GM19043 (cell line): Measurements from ENCODE around the gene TRAPPC8.
"Not testable (repeated sequence)": the region's sequence is repeated elsewhere in the genome, so short reads cannot be mapped to it uniquely, and the experiment has no call there.

Source experiments
- ATAC-seq: cut with Tn5 transposase; IDR thresholded peaks from one replicate; pipeline ENCODE4 v1.9.1; 2021; ENCODE audit warnings: low read depth; ENCODE audit not compliant: unreplicated experiment

Gene TRAPPC8

DNA sequence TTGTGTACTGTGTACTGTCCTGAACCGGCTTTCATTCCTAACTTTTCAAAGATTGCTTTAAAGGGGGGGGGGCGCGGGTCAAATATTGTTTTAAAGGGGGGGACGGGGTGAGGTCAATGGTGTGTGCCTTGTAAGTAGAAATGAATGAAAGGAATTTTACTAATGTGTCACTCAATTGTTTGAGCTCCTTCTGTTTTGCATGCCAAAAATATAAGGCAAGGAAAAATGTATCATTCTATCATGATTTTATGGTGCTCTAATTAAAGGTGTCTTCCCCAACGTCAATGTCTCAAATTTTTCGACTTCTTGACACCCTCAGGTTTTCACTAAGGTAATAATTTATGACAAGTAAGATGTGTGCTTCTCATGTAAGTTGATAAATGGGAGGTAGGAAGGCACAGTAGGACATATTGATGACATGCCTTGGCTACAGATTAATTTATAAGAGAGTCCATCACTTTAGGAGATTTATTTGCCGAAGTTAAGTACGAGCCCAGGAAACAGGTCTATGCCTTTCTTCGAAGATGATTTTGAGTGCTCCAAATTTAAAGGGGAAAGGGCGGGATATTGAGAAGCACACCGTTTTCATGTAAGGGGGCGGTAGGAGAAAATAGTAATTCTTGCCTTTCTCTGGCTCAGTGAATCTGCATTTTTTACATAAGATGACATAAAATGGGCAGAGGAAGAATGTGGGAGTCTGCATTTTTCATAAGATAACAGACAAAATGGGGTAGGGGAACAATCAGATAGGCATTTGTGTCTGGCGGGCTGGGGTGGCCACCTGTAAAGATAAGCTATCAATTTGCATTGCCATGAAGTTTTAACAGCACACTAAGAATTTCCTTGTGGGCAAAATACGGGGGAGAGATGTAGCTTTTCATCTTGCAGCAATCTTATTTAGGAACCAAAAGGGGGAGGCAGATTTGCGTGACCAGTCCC is 1.2 kb upstream of the TRAPPC8 start:
- no peak for ATAC-seq

DNA sequence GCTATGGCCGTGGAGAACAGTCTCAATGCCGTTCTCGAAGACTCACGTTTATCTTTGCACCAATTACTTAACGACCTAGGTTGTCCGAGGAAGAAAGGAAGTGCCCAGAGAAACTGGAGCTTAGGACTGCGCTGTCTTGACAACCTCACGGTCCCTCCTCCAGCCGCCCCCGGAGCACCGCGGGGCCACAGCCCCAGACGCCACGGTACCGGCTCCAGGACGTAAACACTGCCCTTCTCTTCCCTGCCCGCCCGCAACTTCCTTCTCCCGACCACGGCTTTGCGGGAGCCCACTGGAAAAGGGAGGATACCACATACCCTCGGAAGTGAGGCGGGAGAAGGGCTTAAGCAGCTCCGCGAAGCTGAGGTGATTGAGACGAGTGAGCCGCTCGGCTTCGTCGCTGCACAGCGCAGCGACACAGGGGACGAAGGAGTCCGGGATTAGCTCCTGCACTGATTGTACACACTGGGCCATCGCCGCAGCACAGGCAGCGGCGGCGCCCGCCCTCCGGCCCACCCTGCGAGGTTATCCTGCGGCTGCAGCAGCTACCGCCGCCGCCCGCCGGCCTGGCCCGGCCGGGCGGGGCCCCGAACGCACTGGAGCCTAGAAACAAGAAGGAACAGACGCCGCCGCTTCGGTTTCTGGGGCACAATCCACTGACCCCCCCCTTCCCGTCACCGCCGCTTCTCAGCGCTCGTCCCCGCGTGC is 483 bp downstream of the TRAPPC8 start:
- peak; percentile 24 for ATAC-seq

DNA sequence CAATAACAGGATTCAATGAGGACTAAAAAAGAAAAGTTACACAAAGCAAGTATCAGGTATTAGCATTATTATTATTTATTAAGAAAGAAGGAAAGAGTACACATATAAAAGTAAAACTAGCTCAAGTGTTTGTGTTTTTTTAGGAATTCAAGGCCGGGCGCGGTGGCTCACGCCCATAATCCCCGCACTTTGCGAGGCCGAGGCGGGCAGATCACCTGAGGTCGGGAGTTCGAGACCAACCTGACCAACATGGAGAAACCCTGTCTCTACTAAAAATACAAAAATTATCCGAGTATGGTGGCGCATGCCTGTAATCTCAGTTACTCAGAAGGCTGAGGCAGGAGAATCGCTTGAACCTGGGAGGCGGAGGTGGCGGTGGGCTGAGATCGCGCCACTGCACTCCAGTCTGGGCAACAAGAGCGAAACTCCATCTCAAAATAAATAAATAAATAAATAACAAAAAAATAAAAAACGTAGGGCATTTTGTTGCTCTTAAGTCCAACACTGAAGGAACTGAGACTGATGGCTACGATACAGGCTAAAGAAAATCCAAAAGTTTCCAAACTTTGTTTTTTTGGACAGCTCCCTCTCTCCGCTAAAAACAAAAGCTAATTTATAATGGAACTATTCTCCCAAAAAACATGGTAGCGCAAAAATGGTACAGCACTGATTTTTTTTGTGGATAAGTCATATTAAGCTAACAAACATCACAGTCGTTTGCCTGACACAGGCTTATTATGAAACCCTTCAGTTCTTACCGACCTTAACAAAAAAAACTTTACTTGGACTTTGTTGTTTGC is 1.7 kb downstream of the TRAPPC8 start:
- no peak for ATAC-seq

DNA sequence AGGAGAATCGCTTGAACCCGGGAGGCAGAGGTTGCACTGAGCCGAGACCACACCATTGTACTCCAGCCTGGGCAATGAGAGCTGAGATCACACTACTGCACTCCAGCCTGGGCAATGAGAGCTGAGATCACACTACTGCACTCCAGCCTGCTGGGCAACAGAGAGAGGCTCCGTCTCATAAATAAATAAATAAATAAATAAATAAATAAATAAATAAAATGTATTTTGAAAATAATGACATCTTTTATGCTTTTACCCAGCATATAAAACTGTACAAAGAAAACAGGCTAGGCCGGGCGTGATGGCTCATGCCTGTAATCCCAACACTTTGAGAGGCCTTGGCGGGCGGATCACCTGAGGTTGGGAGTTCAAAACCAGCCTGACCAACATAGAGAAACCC is 8.2 kb downstream of the TRAPPC8 start:
- ATAC-seq: not testable (repeated sequence)

DNA sequence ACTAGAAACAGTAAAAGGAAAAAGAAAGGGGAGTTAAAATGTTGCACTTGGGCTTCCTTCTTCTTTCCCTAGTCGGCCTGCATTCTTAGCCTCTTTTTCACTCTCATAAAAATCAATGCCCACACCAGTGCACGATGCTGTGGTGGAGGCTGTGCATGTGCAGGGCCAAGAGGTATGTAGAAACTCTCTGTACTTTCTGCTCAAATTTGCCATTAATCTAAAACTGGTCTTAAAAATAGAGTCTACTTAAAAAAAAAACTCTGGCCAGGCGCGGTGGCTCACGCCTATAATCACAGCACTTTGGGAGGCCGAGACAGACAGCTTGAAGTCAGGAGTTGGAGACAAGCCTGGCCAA is 11.1 kb downstream of the TRAPPC8 start:
- ATAC-seq: no peak

DNA sequence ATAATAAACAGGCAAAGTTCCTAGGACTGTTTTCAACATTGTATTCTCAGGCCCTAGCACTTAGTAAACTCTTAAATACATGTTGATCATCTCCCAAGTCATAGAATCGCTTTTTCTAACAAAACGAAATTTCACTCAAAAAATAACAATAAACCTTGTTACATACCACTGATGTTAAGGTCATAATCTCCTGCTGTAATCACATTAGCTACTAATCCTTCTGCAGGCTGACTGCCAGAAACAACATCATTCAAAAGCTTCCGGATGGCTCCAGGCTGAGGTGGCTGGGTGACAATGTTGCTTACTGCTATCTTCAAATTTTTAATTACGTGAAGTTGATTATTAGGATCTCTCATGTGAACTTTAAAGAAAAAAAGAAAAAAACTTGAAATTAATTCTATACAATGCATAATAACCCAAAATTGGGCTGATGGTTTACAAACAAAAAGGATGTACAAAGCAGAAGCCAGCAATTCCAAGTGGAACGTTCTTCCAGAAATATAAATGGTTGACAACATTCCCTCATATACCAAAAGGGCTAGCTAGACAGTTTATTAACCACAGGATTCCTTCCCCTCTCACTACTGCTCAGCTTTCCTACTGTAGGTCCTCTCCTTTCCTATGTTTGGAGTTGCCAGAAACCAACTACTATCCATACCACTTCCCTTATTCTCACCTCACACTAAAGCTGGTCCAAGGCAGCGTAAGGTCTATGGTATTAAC is 11.6 kb downstream of the TRAPPC8 start:
- ATAC-seq: no peak

DNA sequence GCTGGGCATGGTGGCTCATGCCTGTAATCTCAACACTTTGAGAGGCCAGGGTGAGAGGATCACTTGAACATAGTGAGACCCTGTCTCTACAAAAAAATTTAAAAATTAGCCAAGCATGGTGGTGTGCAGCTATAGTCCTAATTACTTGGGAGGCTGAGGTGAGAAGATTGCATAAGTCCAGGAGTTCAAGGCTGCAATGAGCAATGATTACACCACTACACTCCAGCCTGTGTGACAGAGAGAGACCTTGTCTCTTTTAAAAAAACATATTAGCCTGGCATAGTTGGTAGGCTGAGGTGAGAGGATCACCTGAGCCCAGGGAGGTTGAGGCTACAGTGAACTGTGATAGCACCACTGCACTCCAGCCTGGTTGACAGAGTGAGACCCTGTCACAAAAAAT is 13.7 kb downstream of the TRAPPC8 start:
- ATAC-seq: no peak

DNA sequence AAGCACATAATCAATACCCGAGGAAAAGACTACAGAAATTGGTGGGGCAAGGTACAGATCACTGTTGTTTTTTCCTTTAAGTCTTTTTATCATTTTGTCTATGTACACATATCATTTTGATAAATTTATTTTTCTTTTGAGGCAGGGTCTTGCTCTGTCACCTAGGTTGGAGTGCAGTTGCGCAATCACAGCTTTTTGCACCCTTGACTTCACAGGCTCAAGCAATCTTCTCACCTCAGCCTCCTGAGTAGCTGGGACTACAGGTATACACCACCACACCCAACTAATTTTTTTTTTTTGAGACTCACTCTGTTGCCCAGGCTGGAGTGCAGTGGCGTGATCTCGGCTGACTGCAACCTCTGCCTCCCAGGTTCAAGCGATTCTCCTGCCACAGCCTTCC is 15.9 kb downstream of the TRAPPC8 start:
- ATAC-seq: not testable (repeated sequence)

DNA sequence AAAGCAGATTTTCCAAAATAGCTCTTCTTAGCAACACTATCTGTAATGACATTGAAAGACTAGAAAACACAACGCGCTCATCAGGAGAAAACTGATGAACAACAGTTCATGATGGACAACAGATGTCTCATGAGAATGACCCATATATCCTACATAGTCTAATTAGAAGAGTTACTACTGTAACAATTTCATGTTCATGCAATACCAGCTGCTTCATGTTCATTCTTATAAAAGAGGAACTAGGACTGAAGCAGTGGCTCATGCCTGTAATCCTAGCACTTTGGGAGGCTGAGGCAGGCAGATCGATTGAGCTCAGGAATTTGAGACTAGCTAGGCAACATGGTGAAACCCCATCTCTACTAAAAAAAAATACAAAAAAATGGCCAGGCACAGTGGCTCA is 22.7 kb downstream of the TRAPPC8 start:
- ATAC-seq: no peak

DNA sequence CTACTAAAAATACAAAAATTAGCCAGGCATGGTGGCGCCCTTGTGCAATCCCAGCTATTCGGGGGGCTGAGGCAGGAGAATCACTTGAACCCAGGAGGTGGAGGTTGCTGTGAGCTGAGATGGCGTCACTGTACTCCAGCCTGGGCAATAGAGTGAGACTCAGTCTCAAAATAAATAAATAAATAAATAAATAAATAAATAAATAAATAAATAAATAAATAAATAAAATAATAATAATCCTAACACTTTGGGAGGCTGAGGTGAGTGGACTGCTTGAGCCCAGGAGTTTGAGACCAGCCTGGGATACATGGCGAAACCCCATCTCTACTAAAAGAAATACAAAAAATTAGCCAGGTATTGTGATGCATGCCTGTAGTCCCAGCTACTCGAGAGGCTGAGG is 23.6 kb downstream of the TRAPPC8 start:
- not testable (repeated sequence) for ATAC-seq

DNA sequence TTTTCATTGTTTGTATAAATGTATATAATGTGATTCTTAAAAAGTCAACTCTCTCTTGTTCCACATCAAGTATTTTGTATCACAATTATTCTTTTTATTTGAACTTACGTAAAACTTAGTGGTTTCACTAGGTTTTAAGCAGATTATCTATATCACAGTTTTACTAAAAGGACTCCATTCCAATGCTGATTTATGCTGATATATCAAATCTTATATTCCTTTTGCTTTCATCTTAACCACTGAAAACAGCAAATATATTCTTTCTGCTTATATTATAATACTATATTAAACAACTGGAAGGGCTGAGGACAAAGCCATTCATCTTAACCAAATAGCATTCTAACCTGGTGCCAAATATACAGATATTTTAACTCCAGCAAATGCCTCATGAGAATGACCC is 24.2 kb downstream of the TRAPPC8 start:
- ATAC-seq: no peak

DNA sequence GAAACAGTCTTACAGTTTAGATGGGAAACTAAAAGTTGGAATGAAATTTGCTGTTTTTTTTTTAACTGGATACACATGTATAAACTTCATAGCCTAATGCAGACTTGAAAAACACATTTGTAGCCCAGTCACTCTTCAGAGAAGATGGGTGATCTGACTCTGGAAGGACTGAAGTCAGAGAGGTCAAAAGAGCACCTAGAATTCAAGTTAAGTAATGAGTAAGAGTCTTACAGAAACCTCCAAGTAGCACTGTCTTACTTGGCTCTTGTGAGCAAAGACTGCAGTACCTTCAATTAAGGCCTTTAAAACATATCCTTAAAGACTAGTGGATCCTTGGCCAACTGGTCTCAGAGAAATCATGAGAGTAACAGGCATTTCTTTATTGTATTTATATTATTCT is 41.9 kb downstream of the TRAPPC8 start:
- no peak for ATAC-seq

DNA sequence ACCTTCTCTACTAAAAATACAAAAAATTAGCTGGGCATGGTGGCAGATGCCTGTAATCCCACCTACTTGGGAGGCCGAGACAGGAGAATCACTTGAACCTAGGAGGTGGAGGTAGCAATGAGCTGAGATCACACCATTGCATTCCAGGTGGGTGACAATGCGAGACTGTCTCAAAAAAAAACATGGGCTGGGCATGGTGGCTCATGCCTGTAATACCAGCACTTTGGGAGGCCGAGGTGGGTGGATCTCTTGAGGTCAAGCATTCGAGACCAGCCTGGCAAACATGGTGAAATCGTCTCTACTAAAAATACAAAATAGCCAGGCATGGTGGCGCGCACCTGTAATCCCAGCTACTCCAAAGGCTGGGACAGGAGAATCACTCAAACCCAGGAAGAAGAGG is 43.2 kb downstream of the TRAPPC8 start:
- not testable (repeated sequence) for ATAC-seq

DNA sequence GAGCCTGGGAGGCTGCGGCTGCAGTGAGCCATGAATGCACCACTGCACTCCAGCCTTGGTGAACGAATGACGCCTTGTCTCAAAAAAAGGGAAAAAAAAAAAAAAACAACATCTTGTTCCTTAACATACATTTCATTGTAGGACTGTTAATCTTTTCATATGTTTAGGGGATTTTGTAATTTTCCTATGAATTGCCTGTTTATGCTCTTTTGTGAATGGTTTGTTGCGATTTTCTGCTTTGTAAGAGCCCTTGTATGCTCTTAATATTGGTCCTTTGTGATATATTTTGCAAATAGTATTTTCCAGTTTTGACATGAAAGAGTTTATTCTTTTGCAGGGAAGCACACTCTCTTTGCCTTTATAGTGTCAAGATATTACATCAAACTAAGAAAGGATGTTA is 50.0 kb downstream of the TRAPPC8 start:
- ATAC-seq: no peak

DNA sequence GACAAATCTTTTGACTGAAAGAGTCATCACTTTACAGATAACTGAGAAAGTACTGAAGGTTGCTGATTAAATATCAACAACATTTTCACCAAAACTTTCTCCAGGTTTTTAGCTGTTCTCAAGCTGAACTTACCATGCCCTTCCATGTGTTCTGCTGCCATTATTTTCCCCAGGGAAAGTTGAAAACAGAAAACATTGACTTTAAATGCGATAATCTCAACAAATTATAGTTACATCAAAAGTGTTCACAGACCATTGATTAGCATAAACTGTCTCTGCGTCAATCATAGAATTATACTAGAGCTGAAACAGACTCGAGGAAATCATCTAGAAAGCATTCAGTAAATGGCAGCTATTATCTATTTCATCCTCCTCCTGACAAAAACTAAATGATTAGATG is 51.4 kb downstream of the TRAPPC8 start:
- ATAC-seq: no peak

DNA sequence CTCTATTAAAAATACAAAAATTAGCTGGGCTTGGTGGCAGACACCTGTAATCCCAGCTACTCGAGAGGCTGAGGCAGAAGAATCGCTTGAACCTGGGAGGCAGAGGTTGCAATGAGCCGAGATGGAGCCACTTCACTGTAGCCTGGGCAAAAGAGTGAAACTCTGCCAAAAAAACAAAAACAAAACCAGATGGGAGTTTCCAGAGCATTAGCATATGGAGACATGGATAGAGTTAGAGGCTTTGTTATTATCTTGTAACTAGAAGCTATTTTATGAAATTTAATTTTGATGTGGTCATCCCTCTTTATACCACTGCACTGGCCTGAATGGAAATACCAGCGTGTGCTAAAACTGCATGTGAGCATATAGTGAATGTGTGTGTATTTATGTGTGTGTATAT is 58.9 kb downstream of the TRAPPC8 start:
- ATAC-seq: no peak

DNA sequence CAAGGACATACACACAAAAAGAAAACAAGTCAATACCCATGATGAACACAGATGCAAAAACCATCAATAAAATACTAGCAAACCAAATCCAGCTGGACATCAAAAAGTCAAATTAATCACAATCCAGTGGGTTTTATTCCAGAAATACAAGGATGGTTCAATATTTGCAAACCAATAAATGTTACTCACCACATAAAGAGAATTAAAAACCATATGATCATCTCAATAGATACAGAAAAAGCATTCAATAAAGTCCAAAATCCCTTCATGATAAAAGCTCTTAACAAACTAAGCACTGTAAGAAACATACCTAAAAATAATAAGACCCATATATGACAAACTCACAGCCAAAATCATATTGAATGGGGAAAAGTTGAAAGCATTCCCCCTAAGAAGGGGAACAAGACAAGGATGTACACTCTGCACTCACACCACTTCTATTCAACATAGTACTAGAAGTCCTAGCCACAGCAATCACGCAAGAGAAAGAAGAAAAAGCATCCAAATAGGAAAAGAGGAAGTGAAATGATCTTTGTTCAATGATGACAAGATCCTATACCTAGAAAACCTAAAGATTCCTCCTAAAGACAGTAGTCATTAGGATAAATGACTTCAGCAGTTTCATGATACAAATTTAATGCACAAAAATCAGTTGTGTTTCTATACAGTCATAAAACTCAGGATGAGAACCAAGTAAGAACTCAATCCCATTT is 62.6 kb downstream of the TRAPPC8 start:
- ATAC-seq: no peak

DNA sequence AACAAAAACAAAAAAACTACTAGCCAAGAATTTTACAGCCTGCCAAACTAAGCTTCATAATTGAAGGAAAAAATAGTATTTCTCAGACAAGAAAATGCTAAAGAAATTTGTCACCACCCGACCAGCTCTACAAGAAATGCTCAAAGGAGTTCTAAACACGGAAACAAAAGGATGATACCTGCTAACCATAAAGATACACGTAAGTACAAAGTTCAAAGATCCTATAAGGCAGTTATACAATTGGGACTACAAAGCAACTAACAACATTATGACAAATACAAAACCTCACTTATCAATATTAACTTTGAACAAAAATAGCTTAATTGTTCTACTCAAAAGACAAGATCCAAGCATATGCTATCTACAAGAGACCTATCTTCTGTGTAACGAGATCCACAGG is 64.6 kb downstream of the TRAPPC8 start:
- no peak for ATAC-seq

DNA sequence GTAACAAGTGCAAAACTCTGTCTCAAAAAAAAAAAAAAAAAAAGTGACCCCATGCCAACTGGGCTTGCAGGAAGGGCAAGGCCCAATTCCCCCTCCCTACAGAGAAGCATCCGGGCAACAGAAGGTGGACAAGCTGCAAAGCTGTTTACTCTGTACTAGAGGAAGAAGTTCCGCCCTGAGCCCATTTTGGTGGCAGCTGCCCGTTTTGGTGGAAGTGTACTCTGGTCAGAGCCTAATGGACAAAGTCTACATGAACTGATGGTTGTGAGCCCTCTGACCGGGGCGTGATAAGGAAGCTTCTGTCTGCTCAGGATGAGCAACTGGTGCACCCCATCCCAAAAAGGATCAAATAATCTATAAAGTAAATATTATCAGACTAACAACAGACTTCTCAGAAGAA is 65.0 kb downstream of the TRAPPC8 start:
- no peak for ATAC-seq

DNA sequence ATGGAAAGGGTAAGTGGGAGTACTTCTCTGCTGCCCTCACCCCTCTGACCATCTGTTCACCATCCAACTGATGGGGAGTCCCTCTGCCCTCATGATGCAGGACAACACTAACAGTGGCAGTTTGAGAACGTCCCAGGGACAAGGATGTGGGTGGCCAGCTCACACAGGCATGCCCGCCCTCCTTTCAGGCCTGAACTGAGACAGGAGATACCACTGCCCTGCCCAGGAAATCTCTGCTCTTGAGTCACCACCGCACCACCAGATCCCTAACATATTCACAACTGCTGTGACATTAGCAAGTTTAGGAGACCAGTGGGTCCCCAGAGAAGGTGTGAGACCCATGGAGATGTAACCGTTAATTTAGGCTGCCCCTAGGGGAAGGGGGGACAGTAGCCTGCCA is 66.2 kb downstream of the TRAPPC8 start:
- ATAC-seq: no peak
